K562 (cell line): ENCODE results near the gene MRPL40. TPM values are rescaled to one million over a fixed set of nuclear protein-coding genes. Genes with fewer than 3 reads are reported as not detected.

Experiments
- CEBPG ChIP-seq, 3 experiments: fragments of 200-800 bp in 1 of 3; sonication (Bioruptor generic) in 1 of 3; sonication (generic) in 1 of 3; formaldehyde crosslinking in 1 of 3; IDR thresholded peaks in 2 of 3; conservative IDR thresholded peaks in 1 of 3; 2 replicates each; pipeline versions ENCODE4 v1.6.1 to v1.8.0; 2016 to 2022; ENCODE audit warnings: missing compliant biosample characterization in 2 of 3, missing genetic modification characterization in 2 of 3, mild to moderate bottlenecking in 1 of 3, missing genetic modification reagents in 1 of 3
- CUX1 ChIP-seq: fragments of 200-800 bp; sonication (Bioruptor generic); IDR thresholded peaks from 2 replicates; pipeline ENCODE4 v1.6.1; 2016; ENCODE audit warnings: missing genetic modification characterization, missing compliant biosample characterization
- ETV5 ChIP-seq: sonication (generic); formaldehyde crosslinking; IDR thresholded peaks from 2 replicates; pipeline ENCODE4 v1.4.0; 2020; ENCODE audit warnings: low read depth, mild to moderate bottlenecking, missing genetic modification reagents
- HDAC8 ChIP-seq: fragments of 450-650 bp; IDR thresholded peaks from 2 replicates; pipeline ENCODE4 v1.6.1; 2016; ENCODE audit warnings: mild to moderate bottlenecking, missing genetic modification characterization, moderate library complexity, missing compliant biosample characterization
- JUN ChIP-seq, 2 experiments: sonication (generic) in 1 of 2; formaldehyde crosslinking in 1 of 2; IDR thresholded peaks; 2 replicates each; pipeline versions ENCODE4 v1.6.1 to v1.8.0; 2012 to 2022; ENCODE audit warnings: borderline replicate concordance in 2 of 2, mild to moderate bottlenecking in 2 of 2, improper control_type of control experiment in 1 of 2, low read depth in 1 of 2, low read length in 1 of 2, missing genetic modification reagents in 1 of 2
- KLF6 ChIP-seq: fragments of 250-450 bp; sonication (Bioruptor Pico); IDR thresholded peaks from 2 replicates; pipeline ENCODE4 v1.4.0; 2020; ENCODE audit warnings: mild to moderate bottlenecking, moderate library complexity, borderline replicate concordance
- MYC ChIP-seq, 2 experiments: fragments of 250-450 bp in 1 of 2; sonication (Bioruptor Pico) in 1 of 2; IDR thresholded peaks; 2 replicates each; pipeline versions ENCODE4 v1.5.1 to v1.6.1; 2012 to 2021; ENCODE audit warnings: low read depth in 2 of 2, borderline replicate concordance in 1 of 2, improper control_type of control experiment in 1 of 2, low read length in 1 of 2, mild to moderate bottlenecking in 1 of 2, moderate library complexity in 1 of 2
- RERE ChIP-seq: sonication (generic); formaldehyde crosslinking; IDR thresholded peaks from 2 replicates; pipeline ENCODE4 v1.8.0; 2023; ENCODE audit warnings: missing genetic modification reagents, mild to moderate bottlenecking, borderline replicate concordance
- THAP12 ChIP-seq: fragments of 250-450 bp; sonication (Bioruptor Pico); IDR thresholded peaks from 2 replicates; pipeline ENCODE4 v1.9.0; 2021; ENCODE audit warnings: mild to moderate bottlenecking, inconsistent platforms
- ZNF316 ChIP-seq: fragments of 450-650 bp; IDR thresholded peaks from 2 replicates; pipeline ENCODE4 v1.6.1; 2016
- ZNF766 ChIP-seq: fragments of 200-800 bp; sonication (Bioruptor generic); conservative IDR thresholded peaks from 2 replicates; pipeline ENCODE4 v1.6.1; 2016; ENCODE audit warnings: missing genetic modification characterization, missing compliant biosample characterization
- polyA plus RNA-seq, 8 experiments: library from polyadenylated mRNA; depleted of rRNA in 4 of 8; stranded (reverse) in 5 of 8; unstranded in 3 of 8; fragments of >200 nt; fragmentation: Nextera tagmentation in 2 of 8; fragmentation: Illumina TruSeq in 1 of 8; extraction: Ambion mirVana in 2 of 8; extraction: Trizol in 1 of 8; gene quantifications; 2 replicates each; pipeline versions ENCODE4 v1.2.1 to v1.2.3, GENCODE V29; 2011 to 2014; ENCODE audit warnings: inconsistent platforms in 1 of 8, missing spikeins in 1 of 8
- total RNA-seq, 7 experiments: library from RNA; depleted of rRNA in 6 of 7; stranded (reverse); fragments of >200 nt in 6 of 7; fragmentation: Illumina TruSeq in 2 of 7; extraction: Trizol in 2 of 7; gene quantifications; 2 replicates each; pipeline versions ENCODE4 v1.2.1 to v1.2.3, GENCODE V29; 2011 to 2021; ENCODE audit warnings: low replicate concordance in 1 of 7

The MRPL40 gene
- total and polyA plus RNA-seq, 9 of the 15 experiments (the other 6 are each of a cell fraction or from before 2014, with no cell fraction given): 132 to 652 (median 208) TPM

GRCh38 chr22:19454156-19454555 is 21.8 kb downstream of the MRPL40 start (continued):
- TF ChIP-seq KLF6 (CRISPR knock-in tag) (no peak), CEBPG (CRISPR knock-in tag; IDR thresholded peaks at IDR 0.05) (no peak), CEBPG (tag; conservative IDR thresholded peaks at IDR 0.05 in 1 of 2, IDR thresholded peaks at IDR 0.05 in 1 of 2) (no peak), CUX1 (CRISPR knock-in tag) (no peak), MYC (IDR thresholded peaks at IDR 0.05; ENCODE audit: low read depth, low read length) (no peak), MYC (CRISPR knock-in tag; IDR thresholded peaks at IDR 0.05; ENCODE audit: borderline replicate concordance, low read depth) (0 out of 2 replicates have a peak, but pooled peaks have one; percentile 26), ZNF316 (no peak), RERE (CRISPR knock-in tag) (no peak), JUN (IDR thresholded peaks at IDR 0.05; ENCODE audit: borderline replicate concordance, low read depth, low read length) (no peak), JUN (CRISPR knock-in tag; IDR thresholded peaks at IDR 0.05; ENCODE audit: borderline replicate concordance) (no peak), ETV5 (CRISPR knock-in tag) (no peak), ZNF766 (CRISPR knock-in tag) (no peak), THAP12 (CRISPR knock-in tag) (no peak), HDAC8 (tag) (no peak)
